HG02798 (cell line): Measurements from ENCODE around the gene UPF1.
A peak's percentile ranks its signal among the peaks of the same experiment; 100 is the strongest.
"Not testable (repeated sequence)": the region's sequence is repeated elsewhere in the genome, so short reads cannot be mapped to it uniquely, and the experiment has no call there.

Source experiments
- ATAC-seq: cut with Tn5 transposase; IDR thresholded peaks from one replicate; pipeline ENCODE4 v1.9.1; 2021; ENCODE audit warnings: mild to moderate bottlenecking; ENCODE audit not compliant: unreplicated experiment, poor library complexity

Gene UPF1

GRCh38 chr19:18798384-18799352 is 33.1 kb upstream of the UPF1 start:
- ATAC-seq: no peak

- no peak for ATAC-seq
Observed at GRCh38 chr19:18799389-18799970, 32.3 kb upstream of the UPF1 start.

GRCh38 chr19:18800079-18800478 is 31.7 kb upstream of the UPF1 start:
- no peak for ATAC-seq

GRCh38 chr19:18800636-18801035 is 31.1 kb upstream of the UPF1 start:
- no peak for ATAC-seq

- ATAC-seq: no peak
Observed at GRCh38 chr19:18802354-18802753, 29.4 kb upstream of the UPF1 start.

- no peak for ATAC-seq
Observed at GRCh38 chr19:18803550-18804138, 28.1 kb upstream of the UPF1 start.

GRCh38 chr19:18804139-18804601 is 27.6 kb upstream of the UPF1 start:
- ATAC-seq: no peak

GRCh38 chr19:18804643-18805042 is 27.1 kb upstream of the UPF1 start:
- ATAC-seq: no peak

GRCh38 chr19:18807861-18808331 is 23.9 kb upstream of the UPF1 start:
- ATAC-seq: no peak

GRCh38 chr19:18809149-18809868 is 22.4 kb upstream of the UPF1 start:
- ATAC-seq: no peak

GRCh38 chr19:18811638-18812037 is 20.1 kb upstream of the UPF1 start:
- not testable (repeated sequence) for ATAC-seq

- no peak for ATAC-seq
Observed at GRCh38 chr19:18814063-18814462, 17.7 kb upstream of the UPF1 start.

GRCh38 chr19:18815673-18816072 is 16.1 kb upstream of the UPF1 start:
- no peak for ATAC-seq

GRCh38 chr19:18816645-18817044 is 15.1 kb upstream of the UPF1 start:
- not testable (repeated sequence) for ATAC-seq

- no peak for ATAC-seq
Observed at GRCh38 chr19:18817574-18817973, 14.2 kb upstream of the UPF1 start.

GRCh38 chr19:18828786-18829185 is 3.0 kb upstream of the UPF1 start:
- no peak for ATAC-seq

- no peak for ATAC-seq
Observed at GRCh38 chr19:18830488-18830887, 1.3 kb upstream of the UPF1 start.

- ATAC-seq: peak; percentile 26
Observed at GRCh38 chr19:18832306-18833140, 764 bp downstream of the UPF1 start.

GRCh38 chr19:18833141-18833476 is 1.4 kb downstream of the UPF1 start:
- no peak for ATAC-seq
